ENCODE data around the gene RPL32. TPM values are rescaled to one million over a fixed set of nuclear protein-coding genes. Genes with fewer than 3 reads are reported as not detected.

Gene RPL32
- total and polyA plus RNA-seq, 2 donors (not counting 3 experiments of a cell fraction or from before 2014, with no cell fraction given), result 1,075 to 1,588 TPM

GRCh38 chr3:12833222-12834161, 7.9 kb downstream of the RPL32 start:
- no peak overlapping the region for H3K4me2 ChIP-seq (ENCODE audit: insufficient read depth, low read length)
- no peaks in the 10 kb centered on the region for H3K27me3 ChIP-seq (ENCODE audit: control insufficient read depth in 2 of 2, insufficient read depth in 2 of 2, low read length in 2 of 2)
- H3K4me3 ChIP-seq (replicated peaks in 1 of 3; ENCODE audit: insufficient read depth in 1 of 3, low read depth in 1 of 3, low read length in 3 of 3), result no peak overlapping the region
- peaks cover 41 to 48% of the 10 kb centered on the region in 2 experiments for H3K36me3 ChIP-seq (ENCODE audit: control insufficient read depth in 2 of 2, extremely low read depth in 1 of 2, insufficient read depth in 2 of 2, low read length in 2 of 2)
- no peaks in the 10 kb centered on the region for H3K9me3 ChIP-seq (replicated peaks; ENCODE audit: control insufficient read depth, insufficient read depth, low read length)
- H3K27ac ChIP-seq (ENCODE audit: insufficient read depth, low read depth, low read length), result no peak overlapping the region
- dilution Hi-C loops (cut with MboI; ENCODE audit: extremely low pct_ligation_motif_present, low sequenced_read_pairs) (no loop called here), intact Hi-C loops (cut with micrococcal nuclease) (no loop called here)
- ChIA-PET CTCF (interaction anchor here (1.5 to 3.1 kb wide), 2 partner anchors 8 to 10 kb away, joined by 4 to 15 read pairs; partner anchors contain the start of gene RPL32), POLR2A (interaction anchor here (0.5 to 1.9 kb wide), 2 partner anchors 8 to 134 kb away, joined by 4 to 6 read pairs; partner anchors contain the start of gene RPL32)
- no TSS peak for BruUV-seq (replicated peaks)
- H2AFZ ChIP-seq (ENCODE audit: low read depth, low read length), result no peak overlapping the region
- peaks cover 31% of the 10 kb centered on the region for H3K79me2 ChIP-seq (ENCODE audit: control insufficient read depth, insufficient read depth, low read length)
- TF ChIP-seq POLR2A (IDR thresholded peaks at IDR 0.05; ENCODE audit: low read depth, low read length) (peak; percentile 34), GATA2 (IDR thresholded peaks at IDR 0.05; ENCODE audit: insufficient read depth, insufficient read length, low read depth, low read length) (no peak)
- H4K20me1 ChIP-seq (replicated peaks; ENCODE audit: control insufficient read depth, extremely low read depth, insufficient read depth, low read length), result peaks cover 9% of the 10 kb centered on the region
- no peaks in the 10 kb centered on the region for H3K9me1 ChIP-seq (replicated peaks; ENCODE audit: control insufficient read depth, extremely low read depth, insufficient read depth, low read length)
- FAIRE-seq (no peak), DNase-seq (ENCODE audit: low read depth, low spot score) (no peak)
- H3K9ac ChIP-seq (replicated peaks; ENCODE audit: extremely low read depth, insufficient read depth, low read length), result no peak overlapping the region
- H3K4me1 ChIP-seq (ENCODE audit: control insufficient read depth, extremely low read depth, insufficient read depth, low read length), result peaks cover 16% of the 10 kb centered on the region

- DNase-seq (ENCODE audit: low read depth, low spot score), result no peak
- no peaks in the 10 kb centered on the region for H3K9me3 ChIP-seq (replicated peaks; ENCODE audit: control insufficient read depth, insufficient read depth, low read length)
- FAIRE-seq, result no peak
- no peak overlapping the region for H3K4me3 ChIP-seq (replicated peaks in 1 of 3; ENCODE audit: insufficient read depth in 1 of 3, low read depth in 1 of 3, low read length in 3 of 3)
- BruUV-seq (replicated peaks), result no TSS peak
- ChIA-PET POLR2A (interaction anchor here (1.9 kb wide), 1 partner anchor 9 kb away, joined by 6 read pairs; the partner anchor contains the start of gene RPL32), CTCF (interaction anchor here (0.6 to 3.1 kb wide), 6 partner anchors 9 to 163 kb away, joined by 3 to 15 read pairs (median 4); partner anchors contain the start of gene RPL32)
- dilution Hi-C loops (cut with MboI; ENCODE audit: extremely low pct_ligation_motif_present, low sequenced_read_pairs) (no loop called here), intact Hi-C loops (cut with micrococcal nuclease) (no loop called here)
- TF ChIP-seq GATA2 (IDR thresholded peaks at IDR 0.05; ENCODE audit: insufficient read depth, insufficient read length, low read depth, low read length), result no peak
- peak; percentile 5 for TF ChIP-seq POLR2AphosphoS5 (IDR thresholded peaks at IDR 0.05; ENCODE audit: insufficient read depth, low read depth, low read length)
- TF ChIP-seq EZH2 (IDR thresholded peaks at IDR 0.05; ENCODE audit: borderline replicate concordance, low read depth, low read length, severe bottlenecking), result no peak
- TF ChIP-seq MYC (IDR thresholded peaks at IDR 0.05; ENCODE audit: low read depth, low read length), result no peak
- TF ChIP-seq, protein P1, sequence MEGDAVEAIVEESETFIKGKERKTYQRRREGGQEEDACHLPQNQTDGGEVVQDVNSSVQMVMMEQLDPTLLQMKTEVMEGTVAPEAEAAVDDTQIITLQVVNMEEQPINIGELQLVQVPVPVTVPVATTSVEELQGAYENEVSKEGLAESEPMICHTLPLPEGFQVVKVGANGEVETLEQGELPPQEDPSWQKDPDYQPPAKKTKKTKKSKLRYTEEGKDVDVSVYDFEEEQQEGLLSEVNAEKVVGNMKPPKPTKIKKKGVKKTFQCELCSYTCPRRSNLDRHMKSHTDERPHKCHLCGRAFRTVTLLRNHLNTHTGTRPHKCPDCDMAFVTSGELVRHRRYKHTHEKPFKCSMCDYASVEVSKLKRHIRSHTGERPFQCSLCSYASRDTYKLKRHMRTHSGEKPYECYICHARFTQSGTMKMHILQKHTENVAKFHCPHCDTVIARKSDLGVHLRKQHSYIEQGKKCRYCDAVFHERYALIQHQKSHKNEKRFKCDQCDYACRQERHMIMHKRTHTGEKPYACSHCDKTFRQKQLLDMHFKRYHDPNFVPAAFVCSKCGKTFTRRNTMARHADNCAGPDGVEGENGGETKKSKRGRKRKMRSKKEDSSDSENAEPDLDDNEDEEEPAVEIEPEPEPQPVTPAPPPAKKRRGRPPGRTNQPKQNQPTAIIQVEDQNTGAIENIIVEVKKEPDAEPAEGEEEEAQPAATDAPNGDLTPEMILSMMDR (IDR thresholded peaks at IDR 0.05; ENCODE audit: extremely low read depth in 1 of 2, insufficient read depth in 1 of 2, low read depth in 1 of 2, low read length in 2 of 2), result no peak
- no peak for TF ChIP-seq JUN (IDR thresholded peaks at IDR 0.05; ENCODE audit: borderline replicate concordance, insufficient read depth, insufficient read length, low read depth)
- TF ChIP-seq, protein P2, sequence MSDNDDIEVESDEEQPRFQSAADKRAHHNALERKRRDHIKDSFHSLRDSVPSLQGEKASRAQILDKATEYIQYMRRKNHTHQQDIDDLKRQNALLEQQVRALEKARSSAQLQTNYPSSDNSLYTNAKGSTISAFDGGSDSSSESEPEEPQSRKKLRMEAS (IDR thresholded peaks at IDR 0.05; ENCODE audit: insufficient read depth, insufficient read length), result no peak
- peak; percentile 32 for TF ChIP-seq POLR2A (IDR thresholded peaks at IDR 0.05; ENCODE audit: low read depth, low read length)
- no peak for TF ChIP-seq FOS (IDR thresholded peaks at IDR 0.05; ENCODE audit: borderline replicate concordance, insufficient read depth, low read length)
- H3K4me2 ChIP-seq (ENCODE audit: insufficient read depth, low read length), result no peak overlapping the region
- H3K9ac ChIP-seq (replicated peaks; ENCODE audit: extremely low read depth, insufficient read depth, low read length), result no peak overlapping the region
- peaks cover 35 to 41% of the 10 kb centered on the region in 2 experiments for H3K36me3 ChIP-seq (ENCODE audit: control insufficient read depth in 2 of 2, extremely low read depth in 1 of 2, insufficient read depth in 2 of 2, low read length in 2 of 2)
- H3K27me3 ChIP-seq (ENCODE audit: control insufficient read depth in 2 of 2, insufficient read depth in 2 of 2, low read length in 2 of 2), result no peaks in the 10 kb centered on the region
- peaks cover 11% of the 10 kb centered on the region for H3K4me1 ChIP-seq (ENCODE audit: control insufficient read depth, extremely low read depth, insufficient read depth, low read length)
- peaks cover 22% of the 10 kb centered on the region for H3K79me2 ChIP-seq (ENCODE audit: control insufficient read depth, insufficient read depth, low read length)
- H2AFZ ChIP-seq (ENCODE audit: low read depth, low read length), result no peak overlapping the region
- no peak overlapping the region for H3K27ac ChIP-seq (ENCODE audit: insufficient read depth, low read depth, low read length)
- H4K20me1 ChIP-seq (replicated peaks; ENCODE audit: control insufficient read depth, extremely low read depth, insufficient read depth, low read length), result peaks cover 9% of the 10 kb centered on the region
- H3K9me1 ChIP-seq (replicated peaks; ENCODE audit: control insufficient read depth, extremely low read depth, insufficient read depth, low read length), result no peaks in the 10 kb centered on the region
Observed at GRCh38 chr3:12832350-12833221, 8.8 kb downstream of the RPL32 start.

All from endothelial cell of umbilical vein (primary cell).